ENCODE measurements around the gene SIN3B.

SIN3B gene

GRCh38 chr19:16829010-16829821 lies at the start of gene SIN3B:
SIN3B (plus strand) TSS chr19:16829398; CDS start chr19:16829421, 23 bp downstream.
- no peak for DNase-seq (ENCODE audit: low read depth, low spot score)
- H3K27ac ChIP-seq (ENCODE audit: low read length) = no peak within 1 kb of the TSS
- no peaks in the 10 kb centered on the region for H3K4me1 ChIP-seq (ENCODE audit: control insufficient read depth, insufficient read depth, low read length)
- peak within 1 kb of the TSS; percentile 89 for H3K4me3 ChIP-seq (ENCODE audit: low read length)
- H3K27me3 ChIP-seq (ENCODE audit: control insufficient read depth, insufficient read depth, low read length) = no peaks in the 10 kb centered on the region
- peaks cover 17% of the 10 kb centered on the region; the same call in 1 of the 2 replicates for H3K36me3 ChIP-seq (ENCODE audit: control insufficient read depth, insufficient read depth, low read length)
- no CpG with 5 or more reads among the region's 63 CpGs for WGBS (ENCODE audit: insufficient coverage, insufficient read length)
- no peaks in the 10 kb centered on the region for H3K9me3 ChIP-seq (ENCODE audit: control insufficient read depth, insufficient read depth, low read length)

DNA sequence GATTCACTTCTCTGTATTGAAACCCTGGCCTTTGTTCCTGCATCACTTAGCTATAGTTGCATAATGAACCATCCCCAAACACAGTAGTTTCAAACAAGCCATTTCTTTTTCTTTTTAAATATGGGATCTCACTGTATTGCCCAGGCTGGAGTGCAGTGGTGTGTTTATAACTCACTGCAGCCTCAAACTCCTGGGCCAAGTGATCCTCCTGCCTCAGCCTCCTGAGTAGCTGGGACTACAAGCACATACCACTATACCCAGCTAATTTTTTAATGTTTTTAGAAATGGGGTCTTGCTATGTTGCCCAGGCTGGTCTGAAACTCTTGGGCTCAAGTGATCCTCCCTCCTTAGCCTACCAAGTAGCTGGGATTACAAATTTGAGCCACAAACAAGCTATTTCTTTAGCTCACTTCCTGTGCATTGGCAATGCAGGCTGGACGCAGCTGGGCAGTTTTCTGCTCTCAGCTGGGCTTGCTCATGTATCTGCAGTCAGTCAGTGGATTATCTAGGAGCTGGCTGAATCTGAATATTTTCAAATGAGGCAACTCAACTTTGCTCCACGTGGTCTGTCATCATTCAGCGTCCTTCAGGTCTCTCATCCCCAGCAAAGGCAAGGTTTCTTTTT lies 49.5 kb upstream of the SIN3B start:
- Histone ChIP-seq H3K9me3 (ENCODE audit: control insufficient read depth, insufficient read depth, low read length) (no peaks in the 10 kb centered on the region), H3K36me3 (ENCODE audit: control insufficient read depth, insufficient read depth, low read length) (no peaks in the 10 kb centered on the region), H3K27ac (ENCODE audit: low read length) (no peak overlapping the region), H3K4me3 (ENCODE audit: low read length) (no peak overlapping the region), H3K27me3 (ENCODE audit: control insufficient read depth, insufficient read depth, low read length) (no peaks in the 10 kb centered on the region), H3K4me1 (ENCODE audit: control insufficient read depth, insufficient read depth, low read length) (no peaks in the 10 kb centered on the region)
- no CpG with 5 or more reads among the region's 3 CpGs for WGBS (ENCODE audit: insufficient coverage, insufficient read length)
- no peak for DNase-seq (ENCODE audit: low read depth, low spot score)

- Histone ChIP-seq H3K4me1 (ENCODE audit: control insufficient read depth, insufficient read depth, low read length) (no peaks in the 10 kb centered on the region), H3K4me3 (ENCODE audit: low read length) (no peak overlapping the region), H3K36me3 (ENCODE audit: control insufficient read depth, insufficient read depth, low read length) (no peaks in the 10 kb centered on the region), H3K27me3 (ENCODE audit: control insufficient read depth, insufficient read depth, low read length) (no peaks in the 10 kb centered on the region), H3K9me3 (ENCODE audit: control insufficient read depth, insufficient read depth, low read length) (no peaks in the 10 kb centered on the region), H3K27ac (ENCODE audit: low read length) (no peak overlapping the region)
- no peak for DNase-seq (ENCODE audit: low read depth, low spot score)
- WGBS (ENCODE audit: insufficient coverage, insufficient read length) = no CpG with 5 or more reads among the region's 1 CpG
Observed at GRCh38 chr19:16782719-16783118, 46.5 kb upstream of the SIN3B start.

DNA sequence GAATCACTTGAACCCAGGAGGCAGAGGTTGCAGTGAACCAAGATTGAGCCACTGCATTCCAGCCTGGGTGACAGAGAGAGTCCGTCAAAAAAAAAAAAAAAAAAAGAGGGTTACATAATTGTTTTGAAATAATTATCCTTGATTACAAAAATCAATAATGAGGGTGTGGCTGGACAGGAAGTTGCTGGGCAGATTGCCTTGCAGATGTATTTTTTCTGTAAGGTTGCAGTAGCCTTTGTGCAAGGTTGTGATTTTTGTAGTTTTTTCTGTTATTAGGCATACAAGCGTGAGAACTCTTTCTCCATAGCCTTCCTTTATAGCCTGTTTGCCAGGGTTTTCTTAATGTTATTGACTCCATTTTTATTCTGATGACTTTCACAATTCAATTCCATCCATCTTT lies 40.7 kb upstream of the SIN3B start:
- no peaks in the 10 kb centered on the region for H3K4me1 ChIP-seq (ENCODE audit: control insufficient read depth, insufficient read depth, low read length)
- no peaks in the 10 kb centered on the region for H3K36me3 ChIP-seq (ENCODE audit: control insufficient read depth, insufficient read depth, low read length)
- H3K4me3 ChIP-seq (ENCODE audit: low read length) = no peak overlapping the region
- H3K9me3 ChIP-seq (ENCODE audit: control insufficient read depth, insufficient read depth, low read length) = no peaks in the 10 kb centered on the region
- no peak overlapping the region for H3K27ac ChIP-seq (ENCODE audit: low read length)
- DNase-seq (ENCODE audit: low read depth, low spot score) = no peak
- no peaks in the 10 kb centered on the region for H3K27me3 ChIP-seq (ENCODE audit: control insufficient read depth, insufficient read depth, low read length)
- no CpG with 5 or more reads among the region's 2 CpGs for WGBS (ENCODE audit: insufficient coverage, insufficient read length)

- no peak for DNase-seq (ENCODE audit: low read depth, low spot score)
- H3K36me3 ChIP-seq (ENCODE audit: control insufficient read depth, insufficient read depth, low read length) = no peaks in the 10 kb centered on the region
- no peaks in the 10 kb centered on the region for H3K4me1 ChIP-seq (ENCODE audit: control insufficient read depth, insufficient read depth, low read length)
- H3K9me3 ChIP-seq (ENCODE audit: control insufficient read depth, insufficient read depth, low read length) = no peaks in the 10 kb centered on the region
- H3K27ac ChIP-seq (ENCODE audit: low read length) = no peak overlapping the region
- WGBS (ENCODE audit: insufficient coverage, insufficient read length) = no CpG with 5 or more reads among the region's 1 CpG
- no peak overlapping the region for H3K4me3 ChIP-seq (ENCODE audit: low read length)
- H3K27me3 ChIP-seq (ENCODE audit: control insufficient read depth, insufficient read depth, low read length) = no peaks in the 10 kb centered on the region
Observed at GRCh38 chr19:16789238-16789637, 40.0 kb upstream of the SIN3B start.

- no CpG with 5 or more reads among the region's 1 CpG for WGBS (ENCODE audit: insufficient coverage, insufficient read length)
Observed at GRCh38 chr19:16790051-16790450, 39.1 kb upstream of the SIN3B start.

GRCh38 chr19:16791942-16792341 lies 37.3 kb upstream of the SIN3B start:
- DNase-seq (ENCODE audit: low read depth, low spot score) = no peak
- H3K27me3 ChIP-seq (ENCODE audit: control insufficient read depth, insufficient read depth, low read length) = no peaks in the 10 kb centered on the region
- no peak overlapping the region for H3K4me3 ChIP-seq (ENCODE audit: low read length)
- no peak overlapping the region for H3K27ac ChIP-seq (ENCODE audit: low read length)
- peaks cover 7% of the 10 kb centered on the region for H3K9me3 ChIP-seq (ENCODE audit: control insufficient read depth, insufficient read depth, low read length)
- no peaks in the 10 kb centered on the region for H3K4me1 ChIP-seq (ENCODE audit: control insufficient read depth, insufficient read depth, low read length)
- H3K36me3 ChIP-seq (ENCODE audit: control insufficient read depth, insufficient read depth, low read length) = no peaks in the 10 kb centered on the region
- no CpG with 5 or more reads among the region's 10 CpGs for WGBS (ENCODE audit: insufficient coverage, insufficient read length)

More at GRCh38 chr19:16790051-16790450, 39.1 kb upstream of the SIN3B start:
- Histone ChIP-seq H3K4me1 (ENCODE audit: control insufficient read depth, insufficient read depth, low read length) (no peaks in the 10 kb centered on the region), H3K36me3 (ENCODE audit: control insufficient read depth, insufficient read depth, low read length) (no peaks in the 10 kb centered on the region), H3K27me3 (ENCODE audit: control insufficient read depth, insufficient read depth, low read length) (no peaks in the 10 kb centered on the region), H3K4me3 (ENCODE audit: low read length) (no peak overlapping the region), H3K9me3 (ENCODE audit: control insufficient read depth, insufficient read depth, low read length) (peaks cover under 1% of the 10 kb centered on the region; the same call in 1 of the 2 replicates), H3K27ac (ENCODE audit: low read length) (no peak overlapping the region)
- no peak for DNase-seq (ENCODE audit: low read depth, low spot score)

DNA sequence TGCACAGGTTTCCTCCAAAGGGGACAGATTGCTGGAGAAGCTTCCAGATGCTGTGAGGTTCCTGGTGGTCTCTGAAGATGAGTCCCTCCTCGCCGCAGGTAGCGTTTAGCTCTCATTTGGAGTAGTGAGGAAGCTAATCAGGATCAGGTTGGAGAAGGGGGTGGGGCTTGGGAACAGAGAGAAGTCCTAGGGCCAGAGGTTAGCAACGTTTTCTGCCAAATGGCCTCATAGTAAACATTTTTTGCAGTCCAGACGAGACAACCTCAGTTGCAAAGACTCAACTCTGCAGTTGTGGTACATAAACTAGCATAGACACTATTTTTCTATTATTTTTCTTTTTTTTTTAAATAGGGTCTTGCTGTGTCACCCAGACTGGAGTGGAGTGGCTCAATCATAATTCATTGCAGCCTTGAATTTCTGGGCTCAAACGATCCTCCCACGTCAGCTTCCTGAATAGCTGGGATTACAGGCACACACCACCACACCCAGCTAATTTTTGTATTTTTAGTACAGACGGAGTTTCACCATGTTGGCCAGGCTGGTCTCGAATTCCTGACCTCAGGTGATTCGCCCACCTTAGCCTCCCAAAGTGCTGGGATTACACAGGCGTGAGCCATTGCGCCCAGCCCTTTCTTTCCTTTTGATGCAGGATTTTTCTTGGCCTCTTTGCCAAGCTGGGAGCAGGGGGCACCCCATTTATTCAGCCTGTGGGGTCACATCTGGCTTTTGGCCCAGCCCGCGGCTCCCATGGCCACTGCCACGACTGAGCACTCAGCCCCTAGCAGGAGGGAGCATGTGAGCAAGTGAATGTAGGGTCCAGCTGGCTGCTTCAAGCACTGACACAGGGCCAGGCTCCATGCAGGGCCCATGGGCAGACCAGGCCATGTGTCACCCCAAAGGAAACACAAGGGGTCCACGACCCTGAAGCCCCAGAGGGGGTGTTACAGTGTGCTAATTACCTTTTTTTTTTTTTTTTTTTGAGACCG lies 34.4 kb upstream of the SIN3B start:
- Histone ChIP-seq H3K27ac (ENCODE audit: low read length) (no peak overlapping the region), H3K27me3 (ENCODE audit: control insufficient read depth, insufficient read depth, low read length) (no peaks in the 10 kb centered on the region), H3K4me3 (ENCODE audit: low read length) (no peak overlapping the region), H3K36me3 (ENCODE audit: control insufficient read depth, insufficient read depth, low read length) (no peaks in the 10 kb centered on the region), H3K4me1 (ENCODE audit: control insufficient read depth, insufficient read depth, low read length) (no peaks in the 10 kb centered on the region), H3K9me3 (ENCODE audit: control insufficient read depth, insufficient read depth, low read length) (peaks cover 7% of the 10 kb centered on the region)
- no peak for DNase-seq (ENCODE audit: low read depth, low spot score)
- WGBS (ENCODE audit: insufficient coverage, insufficient read length) = no CpG with 5 or more reads among the region's 17 CpGs

DNA sequence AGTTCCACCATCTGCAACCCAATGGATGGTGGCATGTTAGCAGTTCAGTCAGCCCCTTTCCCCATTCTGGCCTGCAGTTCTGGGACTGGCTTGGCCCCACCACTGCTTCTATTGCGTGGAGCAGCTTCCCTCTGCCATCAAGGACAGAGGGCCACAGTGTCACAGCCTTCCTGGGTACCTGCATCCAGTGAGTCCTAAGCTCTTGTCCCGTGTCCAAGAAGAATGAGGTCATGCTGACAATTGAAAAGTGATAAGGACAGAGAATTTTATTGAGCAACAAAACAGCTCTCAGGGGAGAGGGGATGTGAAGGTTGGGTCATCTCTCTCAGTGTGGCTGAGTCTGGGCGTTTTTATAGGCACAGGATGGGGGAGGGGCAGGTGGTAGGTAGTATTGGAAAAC lies 33.5 kb upstream of the SIN3B start:
- Histone ChIP-seq H3K36me3 (ENCODE audit: control insufficient read depth, insufficient read depth, low read length) (no peaks in the 10 kb centered on the region), H3K4me3 (ENCODE audit: low read length) (no peak overlapping the region), H3K27me3 (ENCODE audit: control insufficient read depth, insufficient read depth, low read length) (no peaks in the 10 kb centered on the region), H3K4me1 (ENCODE audit: control insufficient read depth, insufficient read depth, low read length) (no peaks in the 10 kb centered on the region), H3K9me3 (ENCODE audit: control insufficient read depth, insufficient read depth, low read length) (peaks cover 7% of the 10 kb centered on the region), H3K27ac (ENCODE audit: low read length) (no peak overlapping the region)
- no CpG with 5 or more reads among the region's 3 CpGs for WGBS (ENCODE audit: insufficient coverage, insufficient read length)
- DNase-seq (ENCODE audit: low read depth, low spot score) = no peak

DNA sequence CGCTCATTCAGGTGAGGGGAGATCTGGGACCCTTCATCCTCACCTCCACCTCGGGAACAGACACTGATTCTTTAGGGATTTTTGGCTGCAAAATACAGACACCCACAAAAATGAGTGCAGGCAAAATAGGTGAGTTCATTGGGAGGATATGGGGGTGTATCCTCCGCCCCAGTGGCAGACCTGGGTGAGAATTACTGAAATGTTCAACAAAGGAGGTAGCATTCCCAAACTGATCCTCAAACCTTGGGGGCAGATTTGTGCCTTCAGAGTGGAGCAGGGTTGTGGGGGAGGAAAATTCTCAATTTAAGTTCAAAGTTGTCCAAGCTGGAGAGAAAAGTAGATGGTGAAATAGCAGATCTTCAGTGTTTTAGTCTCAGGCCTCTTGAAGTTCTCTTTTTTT lies 31.3 kb upstream of the SIN3B start:
- Histone ChIP-seq H3K36me3 (ENCODE audit: control insufficient read depth, insufficient read depth, low read length) (no peaks in the 10 kb centered on the region), H3K4me3 (ENCODE audit: low read length) (no peak overlapping the region), H3K9me3 (ENCODE audit: control insufficient read depth, insufficient read depth, low read length) (peaks cover 7% of the 10 kb centered on the region), H3K27me3 (ENCODE audit: control insufficient read depth, insufficient read depth, low read length) (no peaks in the 10 kb centered on the region), H3K27ac (ENCODE audit: low read length) (no peak overlapping the region), H3K4me1 (ENCODE audit: control insufficient read depth, insufficient read depth, low read length) (no peaks in the 10 kb centered on the region)
- DNase-seq (ENCODE audit: low read depth, low spot score) = no peak
- WGBS (ENCODE audit: insufficient coverage, insufficient read length) = no CpG with 5 or more reads among the region's 3 CpGs

Data from iPS DF 6.9 (cell line).